Caco-2 (cell line): Measurements from ENCODE around the gene IPO11. TPM values are rescaled to one million over a fixed set of nuclear protein-coding genes. Genes with fewer than 3 reads are reported as not detected.
A peak's percentile ranks its signal among the peaks of the same experiment; 100 is the strongest.

Experiments used
- BruUV-seq: library from RNA; stranded (reverse); fragments of 400-500 nt; replicated peaks from 2 replicates; lab custom pipeline; 2021; lab: Mats Ljungman, UMichigan
- CTCF ChIA-PET: fragments of 300-600 bp; sonication (Branson Sonifier 250); formaldehyde crosslinking; loops from one replicate; lab custom pipeline; 2022; ENCODE audit warnings: antibody characterized with exemption; lab: Charles Lee
- POLR2A ChIA-PET: fragments of 300-600 bp; sonication (Branson Sonifier 250); formaldehyde crosslinking; loops from one replicate; lab custom pipeline; 2022; ENCODE audit warnings: antibody characterized with exemption; lab: Charles Lee
- DNase-seq, 2 experiments: peaks; one replicate each; pipeline versions ENCODE4 v3.0.0 to v3.0.0-alpha.2; 2020 to 2022
- H3K27me3 ChIP-seq: replicated peaks from 2 replicates; pipeline ENCODE4 v1.6.0; 2011; ENCODE audit warnings: low read length; ENCODE audit not compliant: control insufficient read depth, insufficient read depth
- H3K36me3 ChIP-seq: 2 replicates; pipeline ENCODE4 v1.5.1; 2011; ENCODE audit warnings: low read length; ENCODE audit not compliant: control insufficient read depth, insufficient read depth
- H3K4me1 ChIP-seq: fragments of 250-450 bp; sonication (Bioruptor Pico); 2 replicates; pipeline ENCODE4 v1.5.1; 2020; ENCODE audit warnings: mild to moderate bottlenecking
- H3K4me3 ChIP-seq: 2 replicates; pipeline ENCODE4 v1.5.1; 2011; ENCODE audit warnings: low read depth, mild to moderate bottlenecking, control low read depth, low read length
- H3K9me3 ChIP-seq: fragments of 250-450 bp; sonication (Bioruptor Pico); 2 replicates; pipeline ENCODE4 v1.5.1; 2020; ENCODE audit warnings: mild to moderate bottlenecking, moderate library complexity
- H3K27ac Mint-ChIP-seq: one replicate; pipeline ENCODE4 v1.8.0; 2022; ENCODE audit warnings: mixed read lengths; ENCODE audit not compliant: unreplicated experiment
- H3K27me3 Mint-ChIP-seq: one replicate; pipeline ENCODE4 v1.8.0; 2022; ENCODE audit warnings: mixed read lengths; ENCODE audit not compliant: insufficient read depth, unreplicated experiment
- H3K36me3 Mint-ChIP-seq: one replicate; pipeline ENCODE4 v1.8.0; 2022; ENCODE audit warnings: mild to moderate bottlenecking, mixed read lengths; ENCODE audit not compliant: insufficient read depth, unreplicated experiment
- H3K4me1 Mint-ChIP-seq: one replicate; pipeline ENCODE4 v1.8.0; 2022; ENCODE audit warnings: low read depth, mixed read lengths; ENCODE audit not compliant: unreplicated experiment
- H3K4me3 Mint-ChIP-seq: one replicate; pipeline ENCODE4 v1.8.0; 2022; ENCODE audit warnings: mild to moderate bottlenecking, moderate library complexity, mixed read lengths; ENCODE audit not compliant: unreplicated experiment
- H3K9me3 Mint-ChIP-seq: one replicate; pipeline ENCODE4 v1.8.0; 2022; ENCODE audit warnings: mixed read lengths; ENCODE audit not compliant: unreplicated experiment
- intact Hi-C: fragments of 100-400 bp; cut with micrococcal nuclease; formaldehyde crosslinking; loops from one replicate; pipeline ENCODE4 v1.10.0; 2022; ENCODE audit not compliant: unreplicated experiment
- total RNA-seq: library from RNA; stranded (reverse); gene quantifications from 2 replicates; pipeline ENCODE4 v1.2.3, GENCODE V29; 2022
- TF ChIP-seq, protein P1 (sequence below), 2 experiments: fragments of 200-600 bp in 1 of 2; IDR thresholded peaks; 1 replicate in 1 of 2; 2 replicates in 1 of 2; pipeline versions ENCODE4 v1.5.1 to v1.8.0; 2011 to 2022; ENCODE audit warnings: antibody characterized with exemption in 1 of 2, control low read depth in 1 of 2, inconsistent platforms in 1 of 2, low read depth in 1 of 2, low read length in 1 of 2, mild to moderate bottlenecking in 1 of 2, moderate library complexity in 1 of 2; ENCODE audit not compliant: insufficient read depth in 1 of 2, severe bottlenecking in 1 of 2, unreplicated experiment in 1 of 2

Gene IPO11
- total RNA-seq, 1 experiment from 2014 or later: 54.1 TPM

DNA sequence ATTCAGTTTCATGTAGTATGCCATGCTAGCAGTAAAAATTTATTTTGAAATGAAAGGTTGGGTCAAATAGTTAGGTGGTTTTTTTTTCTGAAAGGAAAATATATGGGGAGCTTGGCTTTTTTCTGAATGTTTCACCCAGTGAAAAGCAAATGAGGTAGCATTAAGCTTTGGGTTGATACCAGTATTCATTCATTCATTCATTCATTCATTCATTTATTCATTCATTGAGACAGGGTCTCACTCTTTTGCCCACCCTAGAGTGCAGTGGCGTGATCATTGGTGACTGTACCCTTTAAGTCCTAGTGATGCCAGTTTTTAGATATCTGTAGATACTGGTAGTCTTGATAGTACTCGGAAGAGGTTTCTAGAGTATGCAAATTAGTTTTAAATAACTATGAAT, 123.7 kb downstream of the IPO11 start:
- H3K9me3 Mint-ChIP-seq: peaks cover 12% of the 10 kb centered on the region

DNA sequence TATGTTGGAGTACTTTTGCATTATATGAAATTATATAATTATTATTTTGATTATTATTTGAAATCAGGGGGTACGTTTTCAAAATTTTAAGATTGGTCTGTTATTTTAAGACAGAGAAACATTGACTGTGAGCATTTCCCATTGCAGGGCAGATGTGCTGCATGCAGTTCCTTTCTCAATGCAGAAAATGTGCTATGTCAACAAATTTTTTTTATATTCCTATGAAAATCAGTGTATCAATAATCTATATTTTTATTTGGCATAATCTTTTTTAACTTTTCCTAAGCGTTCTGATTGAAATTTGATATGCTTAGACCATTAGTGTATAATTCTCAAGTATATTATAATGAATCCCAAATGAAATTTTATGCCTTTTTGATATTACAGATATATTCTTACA, 124.2 kb downstream of the IPO11 start:
- Histone ChIP-seq H3K9me3 (no peaks in the 10 kb centered on the region), H3K4me1 (peaks cover 22% of the 10 kb centered on the region), H3K36me3 (peaks cover 1% of the 10 kb centered on the region; the same call in 1 of the 2 replicates), H3K27me3 (no peaks in the 10 kb centered on the region), H3K4me3 (no peak overlapping the region)
- no peak overlapping the region for H3K27ac Mint-ChIP-seq
- peaks cover 25% of the 10 kb centered on the region for H3K36me3 Mint-ChIP-seq
- peaks cover 10% of the 10 kb centered on the region for H3K4me1 Mint-ChIP-seq
- TF ChIP-seq, protein P1, sequence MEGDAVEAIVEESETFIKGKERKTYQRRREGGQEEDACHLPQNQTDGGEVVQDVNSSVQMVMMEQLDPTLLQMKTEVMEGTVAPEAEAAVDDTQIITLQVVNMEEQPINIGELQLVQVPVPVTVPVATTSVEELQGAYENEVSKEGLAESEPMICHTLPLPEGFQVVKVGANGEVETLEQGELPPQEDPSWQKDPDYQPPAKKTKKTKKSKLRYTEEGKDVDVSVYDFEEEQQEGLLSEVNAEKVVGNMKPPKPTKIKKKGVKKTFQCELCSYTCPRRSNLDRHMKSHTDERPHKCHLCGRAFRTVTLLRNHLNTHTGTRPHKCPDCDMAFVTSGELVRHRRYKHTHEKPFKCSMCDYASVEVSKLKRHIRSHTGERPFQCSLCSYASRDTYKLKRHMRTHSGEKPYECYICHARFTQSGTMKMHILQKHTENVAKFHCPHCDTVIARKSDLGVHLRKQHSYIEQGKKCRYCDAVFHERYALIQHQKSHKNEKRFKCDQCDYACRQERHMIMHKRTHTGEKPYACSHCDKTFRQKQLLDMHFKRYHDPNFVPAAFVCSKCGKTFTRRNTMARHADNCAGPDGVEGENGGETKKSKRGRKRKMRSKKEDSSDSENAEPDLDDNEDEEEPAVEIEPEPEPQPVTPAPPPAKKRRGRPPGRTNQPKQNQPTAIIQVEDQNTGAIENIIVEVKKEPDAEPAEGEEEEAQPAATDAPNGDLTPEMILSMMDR (IDR thresholded peaks at IDR 0.05; ENCODE audit: insufficient read depth in 1 of 2, low read depth in 1 of 2, low read length in 1 of 2, severe bottlenecking in 1 of 2, unreplicated experiment in 1 of 2): no peak
- H3K9me3 Mint-ChIP-seq: peaks cover 12% of the 10 kb centered on the region
- no peaks in the 10 kb centered on the region for H3K27me3 Mint-ChIP-seq
- no peak for DNase-seq
- intact Hi-C loops: no loop called here
- H3K4me3 Mint-ChIP-seq: no peak overlapping the region
- CTCF ChIA-PET: no interaction called here
- POLR2A ChIA-PET: no interaction called here
- BruUV-seq: no TSS peak

More for the DNA sequence above, 123.7 kb downstream of the IPO11 start:
- no TSS peak for BruUV-seq
- Mint-ChIP-seq H3K36me3 (peaks cover 30% of the 10 kb centered on the region), H3K4me3 (no peak overlapping the region), H3K4me1 (peaks cover 10% of the 10 kb centered on the region), H3K27ac (no peak overlapping the region), H3K27me3 (no peaks in the 10 kb centered on the region)
- no peak for DNase-seq
- H3K4me3 ChIP-seq: no peak overlapping the region
- no peaks in the 10 kb centered on the region for H3K9me3 ChIP-seq
- H3K4me1 ChIP-seq: peaks cover 22% of the 10 kb centered on the region
- TF ChIP-seq, protein P1 (IDR thresholded peaks at IDR 0.05; ENCODE audit: insufficient read depth in 1 of 2, low read depth in 1 of 2, low read length in 1 of 2, severe bottlenecking in 1 of 2, unreplicated experiment in 1 of 2): no peak
- ChIA-PET POLR2A (no interaction called here), CTCF (no interaction called here)
- H3K36me3 ChIP-seq: peaks cover 1% of the 10 kb centered on the region; the same call in 1 of the 2 replicates
- H3K27me3 ChIP-seq: no peaks in the 10 kb centered on the region
- intact Hi-C loops: no loop called here

DNA sequence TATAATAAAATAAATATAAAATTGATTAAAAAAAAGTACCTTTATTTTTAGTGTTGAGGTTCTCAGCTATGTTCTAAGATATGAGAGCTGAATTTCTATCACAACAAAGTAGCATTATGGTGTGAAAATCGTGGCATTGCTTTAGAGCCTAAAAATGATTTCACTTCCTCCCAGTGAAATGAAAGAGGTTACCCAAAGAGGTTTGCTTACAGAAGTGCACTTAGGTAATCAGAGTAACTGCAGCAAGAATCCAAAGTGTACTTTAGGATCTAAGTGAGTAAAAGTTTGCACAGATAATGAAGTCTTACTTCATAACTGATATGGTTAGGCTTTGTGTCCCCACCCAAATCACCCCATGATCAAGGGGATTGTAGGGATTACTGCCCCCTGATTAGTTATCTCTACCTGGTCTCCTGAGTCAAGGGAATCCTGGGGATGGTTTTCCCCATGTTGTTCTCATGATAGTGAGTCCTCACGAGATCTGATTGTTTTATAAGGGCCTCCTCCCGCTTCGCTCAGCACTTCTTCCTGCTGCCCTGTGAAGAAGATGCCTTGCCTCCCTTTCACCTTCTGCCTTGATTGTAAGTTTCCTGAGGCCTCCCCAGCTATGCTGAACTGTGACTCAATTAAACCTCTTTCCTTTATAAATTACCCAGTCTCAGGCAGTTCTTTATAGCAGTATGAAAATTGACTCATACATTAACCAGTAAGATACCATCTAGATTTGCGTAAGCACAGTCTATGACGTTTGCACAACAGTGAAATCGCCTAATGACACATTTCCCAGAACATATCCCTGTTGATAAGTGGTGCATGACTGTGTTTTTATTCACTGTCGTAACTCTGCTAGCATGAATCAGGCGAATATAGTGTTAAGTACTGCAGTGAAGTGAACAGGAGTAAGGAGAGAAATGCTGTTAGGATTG, 125.7 kb downstream of the IPO11 start:
- ChIA-PET POLR2A (no interaction called here), CTCF (no interaction called here)
- BruUV-seq: no TSS peak
- Mint-ChIP-seq H3K36me3 (peaks cover 23% of the 10 kb centered on the region), H3K27ac (peak overlapping the region; percentile 26), H3K27me3 (no peaks in the 10 kb centered on the region), H3K4me1 (peaks cover 10% of the 10 kb centered on the region), H3K9me3 (peaks cover 14% of the 10 kb centered on the region), H3K4me3 (peak overlapping the region; percentile 1)
- intact Hi-C loops: loop anchor here (1.0 kb wide), 1 partner anchor 77 kb away; no protein-coding TSS in a partner anchor
- H3K4me3 ChIP-seq: no peak overlapping the region
- TF ChIP-seq, protein P1 (IDR thresholded peaks at IDR 0.05; ENCODE audit: insufficient read depth in 1 of 2, low read depth in 1 of 2, low read length in 1 of 2, severe bottlenecking in 1 of 2, unreplicated experiment in 1 of 2): no peak
- no peaks in the 10 kb centered on the region for H3K9me3 ChIP-seq
- H3K4me1 ChIP-seq: peaks cover 22% of the 10 kb centered on the region
- peaks cover 1% of the 10 kb centered on the region; the same call in 1 of the 2 replicates for H3K36me3 ChIP-seq
- peak; percentile 60 to 61 for DNase-seq
- H3K27me3 ChIP-seq: no peaks in the 10 kb centered on the region
